K562 (cell line): ENCODE data around the gene PACS1. TPM values are rescaled to one million over a fixed set of nuclear protein-coding genes. Genes with fewer than 3 reads are reported as not detected.
A peak's percentile ranks its signal among the peaks of the same experiment; 100 is the strongest.

Experiments used
- AFF4 ChIP-seq: sonication (generic); formaldehyde crosslinking; IDR thresholded peaks from 2 replicates; pipeline ENCODE4 v1.8.0; 2023; ENCODE audit warnings: mild to moderate bottlenecking, missing genetic modification reagents
- ATF7 ChIP-seq: fragments of 450-650 bp; IDR thresholded peaks from 2 replicates; pipeline ENCODE4 v1.7.1; 2014; ENCODE audit warnings: mild to moderate bottlenecking, moderate library complexity
- ETV6 ChIP-seq, 3 experiments: fragments of 150-350 bp in 1 of 3; sonication (generic) in 1 of 3; formaldehyde crosslinking in 1 of 3; IDR thresholded peaks; 2 replicates each; pipeline versions ENCODE4 v1.6.1 to v1.8.0; 2014 to 2022; ENCODE audit warnings: borderline replicate concordance in 2 of 3, low read depth in 2 of 3, antibody characterized with exemption in 1 of 3, low read length in 1 of 3, mild to moderate bottlenecking in 1 of 3, missing genetic modification reagents in 1 of 3
- GTF2A2 ChIP-seq: IDR thresholded peaks from 2 replicates; pipeline ENCODE4 v1.6.1; 2016; ENCODE audit warnings: mild to moderate bottlenecking, missing genetic modification characterization, missing compliant biosample characterization
- HDAC8 ChIP-seq: fragments of 450-650 bp; IDR thresholded peaks from 2 replicates; pipeline ENCODE4 v1.6.1; 2016; ENCODE audit warnings: mild to moderate bottlenecking, missing genetic modification characterization, moderate library complexity, missing compliant biosample characterization
- MAFK ChIP-seq: IDR thresholded peaks from 2 replicates; pipeline ENCODE4 v1.6.1; 2011; ENCODE audit warnings: low read length, improper control_type of control experiment
- MBD1 ChIP-seq: fragments of 250-450 bp; sonication (Bioruptor Pico); IDR thresholded peaks from 2 replicates; pipeline ENCODE4 v1.8.0; 2022; ENCODE audit warnings: inconsistent platforms
- MYC ChIP-seq, 2 experiments: fragments of 250-450 bp in 1 of 2; sonication (Bioruptor Pico) in 1 of 2; IDR thresholded peaks; 2 replicates each; pipeline versions ENCODE4 v1.5.1 to v1.6.1; 2012 to 2021; ENCODE audit warnings: low read depth in 2 of 2, borderline replicate concordance in 1 of 2, improper control_type of control experiment in 1 of 2, low read length in 1 of 2, mild to moderate bottlenecking in 1 of 2, moderate library complexity in 1 of 2
- SMAD4 ChIP-seq: fragments of 250-450 bp; sonication (Bioruptor Pico); conservative IDR thresholded peaks from 2 replicates; pipeline ENCODE4 v1.8.0; 2021; ENCODE audit warnings: inconsistent platforms, mild to moderate bottlenecking, moderate library complexity
- SREBF1 ChIP-seq: fragments of 150-350 bp; IDR thresholded peaks from 2 replicates; pipeline ENCODE4 v1.6.1; 2014; ENCODE audit warnings: antibody characterized with exemption, low read depth, low read length, borderline replicate concordance
- TAL1 ChIP-seq: fragments of 450-650 bp; IDR thresholded peaks from 2 replicates; pipeline ENCODE4 v1.6.1; 2016; ENCODE audit warnings: mild to moderate bottlenecking
- ZBED1 ChIP-seq: IDR thresholded peaks from 2 replicates; pipeline ENCODE4 v1.6.1; 2014
- ZC3H8 ChIP-seq: fragments of 450-650 bp; IDR thresholded peaks from 2 replicates; pipeline ENCODE4 v1.6.1; 2017
- ZNF224 ChIP-seq: sonication (generic); formaldehyde crosslinking; IDR thresholded peaks from 2 replicates; pipeline ENCODE4 v1.8.0; 2022; ENCODE audit warnings: mild to moderate bottlenecking, missing genetic modification reagents
- ZNF655 ChIP-seq: fragments of 250-450 bp; sonication (Bioruptor Pico); IDR thresholded peaks from 2 replicates; pipeline ENCODE4 v1.5.0; 2021
- polyA plus RNA-seq, 8 experiments: library from polyadenylated mRNA; depleted of rRNA in 4 of 8; stranded (reverse) in 5 of 8; unstranded in 3 of 8; fragments of >200 nt; fragmentation: Nextera tagmentation in 2 of 8; fragmentation: Illumina TruSeq in 1 of 8; extraction: Ambion mirVana in 2 of 8; extraction: Trizol in 1 of 8; gene quantifications; 2 replicates each; pipeline versions ENCODE4 v1.2.1 to v1.2.3, GENCODE V29; 2011 to 2014; ENCODE audit warnings: inconsistent platforms in 1 of 8, missing spikeins in 1 of 8
- total RNA-seq, 7 experiments: library from RNA; depleted of rRNA in 6 of 7; stranded (reverse); fragments of >200 nt in 6 of 7; fragmentation: Illumina TruSeq in 2 of 7; extraction: Trizol in 2 of 7; gene quantifications; 2 replicates each; pipeline versions ENCODE4 v1.2.1 to v1.2.3, GENCODE V29; 2011 to 2021; ENCODE audit warnings: low replicate concordance in 1 of 7
- TF ChIP-seq, protein P1 (sequence below), 2 experiments: fragments of 150-350 bp in 1 of 2; IDR thresholded peaks; 2 replicates each; pipeline ENCODE4 v1.6.1; 2012 to 2016; ENCODE audit warnings: low read depth in 2 of 2, low read length in 2 of 2, mild to moderate bottlenecking in 1 of 2, moderate library complexity in 1 of 2

PACS1 gene
- total and polyA plus RNA-seq, 9 of the 15 experiments (the other 6 are each of a cell fraction or from before 2014, with no cell fraction given): 0.34 to 28.1 (median 8.5) TPM

DNA sequence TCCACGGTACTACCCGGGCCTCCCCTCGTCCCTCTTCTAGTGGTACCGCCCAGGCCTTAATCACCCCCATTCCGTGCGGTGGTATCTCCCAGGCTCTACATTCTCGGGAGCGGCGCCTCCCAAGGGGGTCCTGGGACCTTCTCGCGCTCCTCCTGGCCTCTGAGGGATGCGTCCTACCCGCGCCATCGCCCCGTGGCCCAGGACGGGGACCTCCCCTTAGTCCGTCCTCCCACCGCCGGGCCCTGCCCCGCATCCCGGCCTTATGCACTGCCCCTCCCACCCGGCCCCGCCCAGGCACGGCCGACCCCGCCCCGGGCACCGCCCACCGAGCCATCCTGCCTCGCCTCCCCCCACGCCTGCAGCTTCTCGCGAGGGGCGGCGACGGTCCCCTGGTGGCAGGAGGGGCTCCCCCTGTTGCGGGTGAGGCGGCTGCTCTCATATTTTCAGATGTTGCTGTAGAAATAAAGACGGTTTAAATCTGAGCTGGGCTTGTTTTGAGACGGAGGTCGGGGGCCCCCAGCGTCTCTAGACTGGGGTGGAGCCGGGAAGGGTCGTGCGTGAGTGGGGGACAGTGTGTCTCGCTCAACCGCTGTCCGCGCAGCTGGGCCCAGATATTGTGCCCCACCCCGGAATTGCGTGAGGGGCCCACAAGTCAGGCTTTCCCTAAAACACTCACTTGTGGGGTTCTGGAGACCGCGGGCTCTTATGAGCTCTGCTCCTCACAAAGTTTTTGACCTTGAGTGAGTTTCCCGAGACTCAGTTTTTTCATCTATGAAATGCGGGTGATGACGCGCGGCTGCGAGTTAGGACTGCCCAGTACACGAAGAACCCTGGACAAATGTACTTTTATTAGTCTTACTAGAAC is 197.5 kb downstream of the PACS1 start (continued):
- no peak for TF ChIP-seq AFF4 (CRISPR knock-in tag)
- peak; percentile 51; the same call in 1 of the 2 replicates for TF ChIP-seq HDAC8
- no peak for TF ChIP-seq ZC3H8
- TF ChIP-seq SMAD4: peak; percentile 37; the same call in 1 of the 2 replicates
- no peak for TF ChIP-seq MAFK
- TF ChIP-seq TAL1: no peak
- TF ChIP-seq SREBF1: no peak
- TF ChIP-seq, protein P1, sequence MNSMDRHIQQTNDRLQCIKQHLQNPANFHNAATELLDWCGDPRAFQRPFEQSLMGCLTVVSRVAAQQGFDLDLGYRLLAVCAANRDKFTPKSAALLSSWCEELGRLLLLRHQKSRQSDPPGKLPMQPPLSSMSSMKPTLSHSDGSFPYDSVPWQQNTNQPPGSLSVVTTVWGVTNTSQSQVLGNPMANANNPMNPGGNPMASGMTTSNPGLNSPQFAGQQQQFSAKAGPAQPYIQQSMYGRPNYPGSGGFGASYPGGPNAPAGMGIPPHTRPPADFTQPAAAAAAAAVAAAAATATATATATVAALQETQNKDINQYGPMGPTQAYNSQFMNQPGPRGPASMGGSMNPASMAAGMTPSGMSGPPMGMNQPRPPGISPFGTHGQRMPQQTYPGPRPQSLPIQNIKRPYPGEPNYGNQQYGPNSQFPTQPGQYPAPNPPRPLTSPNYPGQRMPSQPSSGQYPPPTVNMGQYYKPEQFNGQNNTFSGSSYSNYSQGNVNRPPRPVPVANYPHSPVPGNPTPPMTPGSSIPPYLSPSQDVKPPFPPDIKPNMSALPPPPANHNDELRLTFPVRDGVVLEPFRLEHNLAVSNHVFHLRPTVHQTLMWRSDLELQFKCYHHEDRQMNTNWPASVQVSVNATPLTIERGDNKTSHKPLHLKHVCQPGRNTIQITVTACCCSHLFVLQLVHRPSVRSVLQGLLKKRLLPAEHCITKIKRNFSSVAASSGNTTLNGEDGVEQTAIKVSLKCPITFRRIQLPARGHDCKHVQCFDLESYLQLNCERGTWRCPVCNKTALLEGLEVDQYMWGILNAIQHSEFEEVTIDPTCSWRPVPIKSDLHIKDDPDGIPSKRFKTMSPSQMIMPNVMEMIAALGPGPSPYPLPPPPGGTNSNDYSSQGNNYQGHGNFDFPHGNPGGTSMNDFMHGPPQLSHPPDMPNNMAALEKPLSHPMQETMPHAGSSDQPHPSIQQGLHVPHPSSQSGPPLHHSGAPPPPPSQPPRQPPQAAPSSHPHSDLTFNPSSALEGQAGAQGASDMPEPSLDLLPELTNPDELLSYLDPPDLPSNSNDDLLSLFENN (IDR thresholded peaks at IDR 0.05; ENCODE audit: low read depth in 2 of 2, low read length in 2 of 2): no peak
- peak; percentile 54 for TF ChIP-seq MYC (IDR thresholded peaks at IDR 0.05; ENCODE audit: low read depth, low read length)
- peak; percentile 66; the same call in 1 of the 2 replicates for TF ChIP-seq MYC (CRISPR knock-in tag; IDR thresholded peaks at IDR 0.05; ENCODE audit: borderline replicate concordance, low read depth)
- peak; percentile 98 for TF ChIP-seq ATF7
- TF ChIP-seq GTF2A2: no peak
- TF ChIP-seq ZBED1: 0 out of 2 replicates have a peak, but pooled peaks have one; percentile 30
- TF ChIP-seq MBD1 (CRISPR knock-in tag): no peak
- no peak for TF ChIP-seq ZNF224 (CRISPR knock-in tag)
- TF ChIP-seq ETV6 (IDR thresholded peaks at IDR 0.05; ENCODE audit: borderline replicate concordance in 1 of 2, low read depth in 2 of 2, low read length in 1 of 2): no peak
- no peak for TF ChIP-seq ETV6 (CRISPR knock-in tag; IDR thresholded peaks at IDR 0.05; ENCODE audit: borderline replicate concordance)
- no peak for TF ChIP-seq ZNF655 (CRISPR knock-in tag)
